HG03565 (cell line): Measurements from ENCODE around the gene USP34.
A peak's percentile ranks its signal among the peaks of the same experiment; 100 is the strongest.
"Not testable (repeated sequence)": the region's sequence is repeated elsewhere in the genome, so short reads cannot be mapped to it uniquely, and the experiment has no call there.

ENCODE experiments used
- ATAC-seq: cut with Tn5 transposase; IDR thresholded peaks from one replicate; pipeline ENCODE4 v1.9.1; 2021; ENCODE audit warnings: mild to moderate bottlenecking, moderate library complexity; ENCODE audit not compliant: unreplicated experiment

The USP34 gene

GRCh38 chr2:61165082-61165481, 305.8 kb downstream of the USP34 start:
- not testable (repeated sequence) for ATAC-seq

- no peak for ATAC-seq
These were observed 308.2 kb downstream of the USP34 start for GRCh38 chr2:61162721-61163120.

- no peak for ATAC-seq
These were observed 309.0 kb downstream of the USP34 start, which contains the start of gene C2orf74 for GRCh38 chr2:61161888-61162287. Gene C2orf74, plus strand, starts transcription at chr2:61162188. Its CDS starts 327 bp downstream, at chr2:61162515.

- no peak for ATAC-seq
These were observed 312.4 kb downstream of the USP34 start for GRCh38 chr2:61158356-61158955.

GRCh38 chr2:61157371-61158003, 313.4 kb downstream of the USP34 start:
- no peak for ATAC-seq

GRCh38 chr2:61151436-61151835, 319.5 kb downstream of the USP34 start:
- no peak for ATAC-seq

- no peak for ATAC-seq
These were observed 321.8 kb downstream of the USP34 start for GRCh38 chr2:61149074-61149473.

- not testable (repeated sequence) for ATAC-seq
These were observed 322.8 kb downstream of the USP34 start for GRCh38 chr2:61148091-61148490.

- ATAC-seq = no peak
These were observed 324.9 kb downstream of the USP34 start for GRCh38 chr2:61145990-61146389.

GRCh38 chr2:61144697-61145268, 326.1 kb downstream of the USP34 start:
- peak; percentile 97 for ATAC-seq

- ATAC-seq = no peak
These were observed 329.7 kb downstream of the USP34 start for GRCh38 chr2:61141151-61141550.

GRCh38 chr2:61138859-61139258, 332.0 kb downstream of the USP34 start:
- no peak for ATAC-seq
